Lower leg skin (tissue), 3 donors: ENCODE measurements around the gene GCSAML.

Experiments used
- CTCF ChIP-seq, 3 donors: fragments of 450-650 bp; IDR thresholded peaks; one replicate each; pipeline ENCODE4 v1.5.1; 2016; ENCODE audit warnings: antibody characterized with exemption in 3 of 3, mild to moderate bottlenecking in 3 of 3, moderate library complexity in 2 of 3
- POLR2A ChIP-seq, 2 donors: fragments of 450-650 bp; IDR thresholded peaks; one replicate each; pipeline ENCODE4 v1.6.1; 2016 to 2017; ENCODE audit warnings: antibody characterized with exemption in 2 of 2, mild to moderate bottlenecking in 1 of 2, moderate library complexity in 1 of 2

- TF ChIP-seq CTCF (IDR thresholded peaks at IDR 0.05) (no peak), POLR2A (IDR thresholded peaks at IDR 0.05) (no peak)
Measured at GRCh38 chr1:247613405-247613804, 64.5 kb downstream of the GCSAML start.
